ENCODE data around the gene STRADA. TPM values are rescaled to one million over a fixed set of nuclear protein-coding genes. Genes with fewer than 3 reads are reported as not detected.

Gene STRADA
- total and polyA plus RNA-seq, 9 of the 15 experiments (the other 6 are each of a cell fraction or from before 2014, with no cell fraction given): 6.6 to 33.0 (median 20.5) TPM

GRCh38 chr17:63772801-63773271 lies 31.2 kb upstream of the STRADA start (continued):
- TF ChIP-seq ZNF197 (CRISPR knock-in tag; IDR thresholded peaks at IDR 0.05; ENCODE audit: low read depth): no peak
- TF ChIP-seq, protein P1, sequence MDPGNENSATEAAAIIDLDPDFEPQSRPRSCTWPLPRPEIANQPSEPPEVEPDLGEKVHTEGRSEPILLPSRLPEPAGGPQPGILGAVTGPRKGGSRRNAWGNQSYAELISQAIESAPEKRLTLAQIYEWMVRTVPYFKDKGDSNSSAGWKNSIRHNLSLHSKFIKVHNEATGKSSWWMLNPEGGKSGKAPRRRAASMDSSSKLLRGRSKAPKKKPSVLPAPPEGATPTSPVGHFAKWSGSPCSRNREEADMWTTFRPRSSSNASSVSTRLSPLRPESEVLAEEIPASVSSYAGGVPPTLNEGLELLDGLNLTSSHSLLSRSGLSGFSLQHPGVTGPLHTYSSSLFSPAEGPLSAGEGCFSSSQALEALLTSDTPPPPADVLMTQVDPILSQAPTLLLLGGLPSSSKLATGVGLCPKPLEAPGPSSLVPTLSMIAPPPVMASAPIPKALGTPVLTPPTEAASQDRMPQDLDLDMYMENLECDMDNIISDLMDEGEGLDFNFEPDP (CRISPR knock-in tag; IDR thresholded peaks at IDR 0.05): no peak
- no peak for TF ChIP-seq ZNF24 (IDR thresholded peaks at IDR 0.05)
- TF ChIP-seq SMAD3 (CRISPR knock-in tag; conservative IDR thresholded peaks at IDR 0.05): no peak
- TF ChIP-seq ARID1B (IDR thresholded peaks at IDR 0.05): no peak
- TF ChIP-seq JUND (IDR thresholded peaks at IDR 0.05; ENCODE audit: borderline replicate concordance, low read depth, low read length): no peak
- no peak for TF ChIP-seq JUND (tag; IDR thresholded peaks at IDR 0.05; ENCODE audit: borderline replicate concordance, low read depth, low read length)
- no peak for TF ChIP-seq EZH2 (IDR thresholded peaks at IDR 0.05; ENCODE audit: borderline replicate concordance, low read depth, low read length)
- 0 out of 2 replicates have a peak, but pooled peaks have one; percentile 29 for TF ChIP-seq ESRRB (CRISPR knock-in tag; IDR thresholded peaks at IDR 0.05; ENCODE audit: borderline replicate concordance)
- TF ChIP-seq SP2 (IDR thresholded peaks at IDR 0.05; ENCODE audit: extremely low read depth, low read depth, low read length, poor library complexity, severe bottlenecking): no peak
- no peak for TF ChIP-seq HMG20A (CRISPR knock-in tag; conservative IDR thresholded peaks at IDR 0.05)
- TF ChIP-seq NFE2 (IDR thresholded peaks at IDR 0.05; ENCODE audit: low read depth): peak; percentile 64
- no peak for TF ChIP-seq TEAD1 (CRISPR knock-in tag; IDR thresholded peaks at IDR 0.05)
- TF ChIP-seq ERF (CRISPR knock-in tag; IDR thresholded peaks at IDR 0.05): no peak
- 0 out of 2 replicates have a peak, but pooled peaks have one; percentile 5 for TF ChIP-seq RERE (CRISPR knock-in tag; IDR thresholded peaks at IDR 0.05; ENCODE audit: borderline replicate concordance)
- TF ChIP-seq SMARCE1 (IDR thresholded peaks at IDR 0.05): 0 out of 2 replicates have a peak, but pooled peaks have one; percentile 32
- peak; percentile 78 for TF ChIP-seq C11orf30 (IDR thresholded peaks at IDR 0.05; ENCODE audit: low read depth)
- no peak for TF ChIP-seq DNMT1 (IDR thresholded peaks at IDR 0.05)
- TF ChIP-seq ZMIZ1 (IDR thresholded peaks at IDR 0.05; ENCODE audit: low read depth in 2 of 2, low read length in 2 of 2): no peak
- TF ChIP-seq NR2F6 (CRISPR knock-in tag; IDR thresholded peaks at IDR 0.05): no peak

Measured in K562 (cell line).